Stimulated activated naive CD8-positive, alpha-beta T cell treated with anti-CD3 and anti-CD28 coated beads, Interleukin-15, amount 100 ng/mL, for 72 hours (primary cell): Measurements from ENCODE around the gene TPRX1.
A peak's percentile ranks its signal among the peaks of the same experiment; 100 is the strongest.
"Not testable (repeated sequence)": the region's sequence is repeated elsewhere in the genome, so short reads cannot be mapped to it uniquely, and the experiment has no call there.

ENCODE experiments used
- ATAC-seq: fragments of 150-1000 bp; cut with Tn5 transposase; 2 replicates; pipeline ENCODE4 v1.10.0; 2021; ENCODE audit warnings: mild to moderate bottlenecking, moderate library complexity
- DNase-seq, 2 donors: peaks; one replicate each; pipeline ENCODE4 v3.0.0; 2021 to 2022
- H3K27ac Mint-ChIP-seq, 2 donors: one replicate each; pipeline ENCODE4 v1.8.0; 2022; ENCODE audit warnings: mild to moderate bottlenecking in 2 of 2, mixed read lengths in 2 of 2, moderate library complexity in 2 of 2
- H3K27me3 Mint-ChIP-seq: one replicate; pipeline ENCODE4 v1.8.0; 2022; ENCODE audit warnings: mixed read lengths
- H3K4me1 Mint-ChIP-seq: one replicate; pipeline ENCODE4 v1.8.0; 2022; ENCODE audit warnings: mild to moderate bottlenecking, mixed read lengths
- H3K4me3 Mint-ChIP-seq, 2 donors: one replicate each; pipeline ENCODE4 v1.8.0; 2022; ENCODE audit warnings: mild to moderate bottlenecking in 2 of 2, mixed read lengths in 2 of 2, moderate library complexity in 1 of 2
- H3K9me3 Mint-ChIP-seq, 2 donors: one replicate each; pipeline ENCODE4 v1.8.0; 2022; ENCODE audit warnings: mixed read lengths in 2 of 2

The TPRX1 gene

DNA sequence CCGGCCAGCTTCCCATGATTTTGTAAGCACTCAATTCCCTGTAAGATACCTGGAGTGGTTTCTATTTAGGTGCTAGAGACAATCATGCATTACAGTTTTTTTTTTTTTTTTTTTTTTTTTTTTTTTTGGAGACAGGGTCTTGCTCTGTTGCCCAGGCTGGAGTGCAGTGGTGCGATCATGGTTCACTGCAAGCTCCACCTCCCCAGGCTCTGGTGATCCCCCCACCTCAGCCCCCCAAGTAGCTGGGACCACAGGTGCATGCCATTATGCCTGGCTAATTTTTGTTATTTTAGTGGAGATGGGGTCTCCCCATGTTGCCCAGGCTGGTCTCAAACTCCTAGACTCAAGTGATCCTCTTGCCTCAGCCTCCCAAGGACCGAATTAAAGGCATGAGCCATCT lies 39.6 kb downstream of the TPRX1 start:
- not testable (repeated sequence) for DNase-seq, H3K27ac Mint-ChIP-seq, H3K9me3 Mint-ChIP-seq, H3K4me3 Mint-ChIP-seq, H3K27me3 Mint-ChIP-seq, ATAC-seq, H3K4me1 Mint-ChIP-seq

DNA sequence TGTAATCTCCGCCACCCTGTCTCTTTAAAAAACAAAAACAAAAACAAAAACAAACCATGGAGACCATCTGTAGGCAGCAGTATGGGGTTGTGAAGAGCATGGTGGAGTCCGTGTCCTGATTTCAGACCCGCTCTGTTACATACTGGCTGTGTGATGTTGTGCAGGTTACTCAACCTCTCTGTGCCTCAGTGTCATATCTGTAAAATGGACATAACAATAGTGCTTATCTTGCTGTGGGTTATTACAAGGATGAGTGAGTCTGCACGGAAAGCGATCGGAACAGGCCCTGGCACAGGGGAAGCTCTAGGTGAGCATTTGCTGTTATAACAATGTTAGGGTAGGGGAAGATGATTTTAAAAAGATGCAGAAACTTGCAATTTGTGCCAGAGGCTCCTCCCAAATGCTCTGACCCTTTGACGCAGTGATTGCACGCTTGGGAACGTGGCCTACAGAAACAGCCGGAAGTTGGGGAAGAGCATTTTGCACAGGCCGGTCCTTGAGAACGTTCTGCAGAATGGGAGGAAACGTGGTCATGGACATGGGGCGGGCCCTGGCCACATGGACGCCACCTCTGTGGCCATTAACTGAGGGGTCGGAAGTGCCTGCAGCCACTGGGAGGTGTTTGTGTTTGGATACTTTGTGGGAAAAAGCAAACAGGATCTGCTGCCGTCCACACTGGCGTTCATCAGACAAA lies 41.6 kb downstream of the TPRX1 start:
- Mint-ChIP-seq H3K27ac (no peak overlapping the region), H3K9me3 (no peaks in the 10 kb centered on the region), H3K4me3 (no peak overlapping the region), H3K4me1 (peaks cover 7% of the 10 kb centered on the region), H3K27me3 (no peaks in the 10 kb centered on the region)
- no peak for DNase-seq
- no peak for ATAC-seq

DNA sequence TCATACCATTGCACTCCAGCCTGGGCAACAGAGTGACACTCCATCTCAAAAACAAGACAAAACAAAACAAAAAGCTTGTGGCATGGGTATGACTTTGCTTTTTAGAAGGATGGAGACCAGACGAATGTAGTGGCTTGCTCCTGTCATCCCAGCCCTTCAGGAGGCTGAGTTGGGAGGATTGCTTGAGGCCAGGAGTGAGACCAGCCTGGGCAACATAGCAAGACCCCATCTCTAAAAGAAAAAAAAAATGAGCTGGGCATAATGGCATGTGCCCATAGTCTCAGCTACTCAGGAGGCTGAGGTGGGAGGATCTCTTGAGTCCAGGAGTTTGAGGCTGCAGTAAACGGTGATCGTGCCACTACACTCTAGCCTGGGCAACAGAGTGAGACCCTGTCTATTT lies 42.2 kb downstream of the TPRX1 start:
- Mint-ChIP-seq H3K9me3 (no peaks in the 10 kb centered on the region), H3K27me3 (no peaks in the 10 kb centered on the region), H3K4me3 (no peak overlapping the region), H3K27ac (no peak overlapping the region), H3K4me1 (peaks cover 10% of the 10 kb centered on the region)
- ATAC-seq = no peak
- DNase-seq = no peak

GRCh38 chr19:47761566-47761965 lies 42.8 kb downstream of the TPRX1 start:
- no peak for ATAC-seq
- Mint-ChIP-seq H3K4me1 (peaks cover 15% of the 10 kb centered on the region), H3K27me3 (no peaks in the 10 kb centered on the region), H3K9me3 (no peaks in the 10 kb centered on the region), H3K27ac (no peak overlapping the region), H3K4me3 (no peak overlapping the region)
- no peak for DNase-seq

DNA sequence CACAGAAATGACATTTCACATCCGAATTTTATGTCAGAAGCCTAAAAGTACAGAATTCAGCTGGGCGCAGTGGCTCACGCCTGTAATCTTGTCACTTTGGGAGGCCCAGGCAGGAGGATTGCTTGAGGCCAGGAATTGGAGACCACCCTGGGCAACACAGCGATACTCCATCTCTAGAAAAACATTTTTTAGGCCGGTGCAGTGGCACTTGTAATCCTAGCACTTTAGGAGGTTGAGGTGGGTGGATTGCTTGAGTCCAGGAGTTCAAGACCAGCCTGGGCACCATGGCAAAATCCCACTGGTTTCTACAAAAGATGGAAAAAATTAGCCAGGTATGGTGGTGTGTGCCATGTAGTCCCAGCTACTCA lies 43.7 kb downstream of the TPRX1 start:
- H3K4me3 Mint-ChIP-seq = no peak overlapping the region
- ATAC-seq (no peak), DNase-seq (no peak)
- no peaks in the 10 kb centered on the region for H3K9me3 Mint-ChIP-seq
- no peak overlapping the region for H3K27ac Mint-ChIP-seq
- no peaks in the 10 kb centered on the region for H3K27me3 Mint-ChIP-seq
- peaks cover 14% of the 10 kb centered on the region for H3K4me1 Mint-ChIP-seq

DNA sequence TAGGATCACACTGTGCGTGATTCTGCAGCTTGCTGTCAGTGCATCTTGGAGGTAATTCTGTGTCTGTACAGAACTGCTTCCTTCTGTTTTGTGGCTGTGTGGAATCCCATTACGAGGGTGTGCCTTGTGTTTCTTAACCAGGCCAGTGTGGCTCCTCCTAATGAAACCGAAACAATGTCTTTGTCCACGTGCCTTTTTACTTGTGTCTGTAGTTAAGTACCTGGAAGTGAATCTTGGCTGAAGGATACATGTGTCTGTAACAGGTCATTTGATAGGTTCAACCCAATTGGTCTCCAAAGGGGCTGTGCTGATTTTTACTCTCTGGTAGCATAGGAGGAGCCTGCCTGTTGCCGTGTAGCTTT lies 45.9 kb downstream of the TPRX1 start:
- no peak overlapping the region for H3K4me3 Mint-ChIP-seq
- no peaks in the 10 kb centered on the region for H3K9me3 Mint-ChIP-seq
- ATAC-seq = no peak
- H3K4me1 Mint-ChIP-seq = peaks cover 14% of the 10 kb centered on the region
- no peaks in the 10 kb centered on the region for H3K27me3 Mint-ChIP-seq
- H3K27ac Mint-ChIP-seq = no peak overlapping the region
- DNase-seq = no peak

- H3K4me3 Mint-ChIP-seq = no peak overlapping the region
- H3K9me3 Mint-ChIP-seq = no peaks in the 10 kb centered on the region
- H3K4me1 Mint-ChIP-seq = peaks cover 20% of the 10 kb centered on the region
- H3K27ac Mint-ChIP-seq = no peak overlapping the region
- no peak for DNase-seq
- no peak for ATAC-seq
- no peaks in the 10 kb centered on the region for H3K27me3 Mint-ChIP-seq
Measured at GRCh38 chr19:47757617-47758442, 46.5 kb downstream of the TPRX1 start.

DNA sequence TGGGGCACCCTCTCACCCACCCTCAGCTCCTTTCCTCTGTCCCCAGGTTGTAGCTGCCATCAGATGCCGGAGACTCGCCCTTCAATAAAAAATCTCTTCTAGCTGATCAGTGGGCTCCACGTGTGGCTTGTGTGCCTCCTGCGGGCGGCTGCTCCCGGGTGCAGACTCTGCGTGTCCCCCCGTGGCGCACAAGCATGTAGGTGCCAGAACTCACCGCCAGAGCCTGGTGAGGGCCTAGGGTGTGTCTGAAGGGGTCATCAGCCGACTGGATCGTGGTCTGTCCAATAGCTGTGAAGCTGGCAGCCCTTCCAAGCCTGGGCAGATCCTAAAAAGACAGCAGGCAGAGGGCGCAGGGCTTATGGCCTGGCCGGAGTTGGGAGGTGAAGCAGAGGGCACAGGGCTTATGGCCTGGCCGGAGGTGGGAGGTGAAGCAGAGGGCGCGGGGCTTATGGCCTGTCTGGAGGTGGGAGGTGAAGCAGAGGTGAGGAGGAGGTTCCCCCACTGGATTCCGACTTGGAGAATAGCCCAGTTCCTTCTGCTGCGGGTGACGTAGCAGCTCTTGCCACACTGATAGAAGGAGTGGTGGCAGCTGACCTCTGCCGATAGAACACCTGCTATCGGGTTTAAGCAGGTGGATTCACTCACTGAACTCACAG lies 47.3 kb downstream of the TPRX1 start:
- Mint-ChIP-seq H3K27me3 (no peaks in the 10 kb centered on the region), H3K9me3 (no peaks in the 10 kb centered on the region), H3K4me1 (peaks cover 27% of the 10 kb centered on the region), H3K4me3 (no peak overlapping the region), H3K27ac (peak overlapping the region; percentile 56 to 61)
- DNase-seq (no peak), ATAC-seq (no peak)

DNA sequence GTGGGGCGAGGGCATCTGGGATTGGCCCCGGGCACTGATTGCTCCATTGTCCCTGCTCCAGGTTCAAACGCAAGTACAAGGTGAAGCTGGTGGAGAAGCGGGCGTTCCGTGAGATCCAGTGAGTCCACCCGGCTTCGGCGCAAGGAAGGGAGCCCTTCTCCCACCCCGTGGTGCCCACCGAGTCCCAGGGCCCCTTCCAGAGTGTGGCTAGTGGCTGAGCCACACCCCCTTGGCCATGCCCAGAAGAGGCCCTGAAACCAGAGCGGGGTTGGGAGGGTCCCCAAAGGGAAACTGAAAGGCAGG lies 47.8 kb downstream of the TPRX1 start:
- DNase-seq (no peak), ATAC-seq (no peak)
- Mint-ChIP-seq H3K9me3 (no peaks in the 10 kb centered on the region), H3K4me1 (peaks cover 28% of the 10 kb centered on the region), H3K27ac (no peak overlapping the region), H3K4me3 (no peak overlapping the region), H3K27me3 (no peaks in the 10 kb centered on the region)

GRCh38 chr19:47755762-47756626 lies 48.4 kb downstream of the TPRX1 start:
- Mint-ChIP-seq H3K27me3 (no peaks in the 10 kb centered on the region), H3K4me1 (peaks cover 28% of the 10 kb centered on the region), H3K27ac (no peak overlapping the region), H3K9me3 (no peaks in the 10 kb centered on the region), H3K4me3 (no peak overlapping the region)
- no peak for ATAC-seq
- no peak for DNase-seq

DNA sequence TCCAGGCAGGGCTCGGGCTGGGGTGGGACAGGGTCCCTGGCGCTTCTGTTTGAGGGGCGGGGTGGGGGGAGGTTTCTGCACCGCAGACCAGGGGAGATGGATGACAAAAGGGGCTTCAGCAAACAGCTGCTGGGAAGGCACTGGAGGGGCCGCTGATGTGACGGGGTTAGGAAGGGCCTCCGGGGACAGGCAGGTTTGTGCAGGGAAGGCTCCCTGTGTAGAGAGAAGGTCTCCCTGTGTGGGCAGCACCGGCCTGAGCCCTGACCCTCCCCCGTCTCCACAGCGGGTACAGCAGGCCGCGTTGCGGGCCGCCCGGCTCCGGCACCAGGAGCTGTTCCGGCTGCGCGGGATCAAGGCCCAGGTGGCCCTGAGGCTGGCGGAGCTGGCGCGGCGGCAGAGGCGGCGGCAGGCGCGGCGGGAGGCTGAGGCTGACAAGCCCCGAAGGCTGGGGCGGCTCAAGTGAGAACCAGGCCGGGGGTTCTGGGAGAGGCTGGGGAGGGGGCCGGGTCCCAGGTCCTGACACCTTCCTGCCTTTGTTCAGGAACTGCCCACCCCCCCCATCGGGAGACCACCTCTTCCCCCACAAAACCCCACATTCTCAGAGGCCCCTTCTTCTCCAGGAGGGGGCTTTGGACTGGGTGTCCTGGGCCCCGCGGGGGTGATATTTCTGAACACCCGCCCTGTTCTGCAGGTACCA lies 49.1 kb downstream of the TPRX1 start:
- Mint-ChIP-seq H3K4me3 (no peak overlapping the region), H3K9me3 (no peaks in the 10 kb centered on the region)
- no peak for ATAC-seq

GRCh38 chr19:47754206-47755064 lies 49.9 kb downstream of the TPRX1 start:
- Mint-ChIP-seq H3K27me3 (no peaks in the 10 kb centered on the region), H3K9me3 (no peaks in the 10 kb centered on the region), H3K4me3 (no peak overlapping the region), H3K4me1 (peaks cover 42% of the 10 kb centered on the region), H3K27ac (peak overlapping the region in 1 of 2 donors; percentile 94)
- peak; percentile 19 for ATAC-seq
- no peak for DNase-seq

More for the DNA sequence above, 49.1 kb downstream of the TPRX1 start:
- Mint-ChIP-seq H3K27me3 (no peaks in the 10 kb centered on the region), H3K27ac (peak overlapping the region in 1 of 2 donors; percentile 74), H3K4me1 (peaks cover 34% of the 10 kb centered on the region)
- no peak for DNase-seq

DNA sequence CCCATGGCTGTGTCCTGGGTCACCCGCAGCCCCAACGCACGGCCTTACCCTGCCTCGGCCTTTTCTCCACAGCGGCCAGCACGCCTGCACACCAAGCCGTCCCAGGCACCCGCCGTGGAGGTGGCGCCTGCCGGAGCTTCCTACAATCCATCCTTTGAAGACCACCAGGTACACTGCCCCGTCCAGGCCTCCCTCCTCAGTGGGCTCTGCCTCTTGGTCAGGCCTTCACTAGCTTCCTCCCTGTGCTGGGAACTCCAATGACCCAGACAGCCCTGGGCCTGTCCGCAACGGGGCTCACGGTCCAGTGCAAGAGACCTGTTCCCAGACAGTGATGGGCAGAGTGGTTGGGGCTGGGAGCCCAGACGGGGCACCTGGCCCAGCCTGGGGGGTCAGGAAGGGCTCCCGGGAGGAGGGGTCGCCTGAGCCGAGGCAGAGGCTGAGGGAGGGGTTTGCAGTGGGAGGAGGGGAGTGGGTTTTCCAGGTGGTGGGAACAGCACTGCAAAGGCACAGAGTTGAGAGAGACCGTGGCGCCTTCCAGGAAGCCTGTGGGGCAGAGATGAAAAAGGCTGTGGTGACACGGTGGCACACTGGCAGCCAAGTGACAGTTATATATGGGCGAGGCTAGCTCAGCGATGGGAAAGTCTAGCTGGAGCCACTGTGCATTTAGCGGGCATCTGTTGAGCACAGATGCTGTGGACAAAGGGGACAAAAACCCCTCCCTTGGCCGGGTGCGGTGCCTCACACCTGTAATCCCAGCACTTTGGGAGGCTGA lies 51.7 kb downstream of the TPRX1 start:
- H3K27ac Mint-ChIP-seq = peak overlapping the region in 1 of 2 donors; percentile 96

More for the DNA sequence above, 51.7 kb downstream of the TPRX1 start:
- ATAC-seq = no peak
- Mint-ChIP-seq H3K27me3 (no peaks in the 10 kb centered on the region), H3K4me3 (peak overlapping the region in 1 of 2 donors; percentile 21), H3K9me3 (no peaks in the 10 kb centered on the region), H3K4me1 (peaks cover 59% of the 10 kb centered on the region)
- no peak for DNase-seq
